Measurements from ENCODE around the gene RBM19.
"Not testable (repeated sequence)": the region's sequence is repeated elsewhere in the genome, so short reads cannot be mapped to it uniquely, and the experiment has no call there.

Gene RBM19

GRCh38 chr12:113930249-113930648, 35.9 kb downstream of the RBM19 start:
- DNase-seq, result no peak

- no peak for DNase-seq
Measured at GRCh38 chr12:113929312-113929989, 36.7 kb downstream of the RBM19 start.

- DNase-seq, result no peak
Measured at GRCh38 chr12:113926788-113927187, 39.3 kb downstream of the RBM19 start.

DNA sequence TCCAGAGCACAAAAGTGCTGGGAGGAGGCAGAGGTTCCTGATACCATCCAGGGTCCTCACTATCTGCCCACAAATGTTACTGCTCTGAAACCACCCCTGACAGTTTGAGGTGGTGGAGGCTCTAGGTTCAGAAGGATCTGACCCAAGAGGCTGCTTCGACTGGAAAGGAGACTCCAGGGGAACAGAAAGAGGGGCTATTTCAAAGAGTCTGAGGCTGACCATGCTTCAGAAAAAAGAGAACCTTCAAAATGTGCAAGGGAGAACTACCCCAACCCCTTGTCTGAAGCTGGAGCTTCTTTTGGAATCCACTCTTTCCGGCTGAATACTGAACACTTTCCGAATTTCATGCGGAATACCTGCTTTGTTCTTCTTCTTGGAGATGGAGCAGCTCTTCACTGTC, 41.8 kb downstream of the RBM19 start:
- DNase-seq, result no peak

- no peak for DNase-seq
Measured at GRCh38 chr12:113923251-113923650, 42.9 kb downstream of the RBM19 start.

DNA sequence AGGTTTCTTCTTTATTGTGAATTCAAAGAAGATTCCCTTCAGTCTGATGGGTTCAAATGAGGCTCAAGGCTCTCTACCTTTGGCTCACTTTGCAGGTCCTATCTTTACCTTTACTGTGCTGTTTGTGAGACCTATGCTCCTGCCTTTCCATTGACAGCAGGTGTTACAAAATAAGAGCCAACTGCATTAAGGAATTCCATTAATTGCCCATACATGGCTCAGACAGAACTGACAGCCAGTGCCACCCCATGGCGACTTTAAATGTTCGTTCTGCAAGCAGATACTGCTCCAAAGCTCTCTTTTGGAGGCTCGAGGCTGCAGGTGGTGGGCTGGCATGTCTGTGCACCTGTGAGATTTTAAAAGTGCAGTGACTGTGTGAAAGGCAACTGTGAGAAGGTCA, 44.7 kb downstream of the RBM19 start:
- DNase-seq, result no peak

DNA sequence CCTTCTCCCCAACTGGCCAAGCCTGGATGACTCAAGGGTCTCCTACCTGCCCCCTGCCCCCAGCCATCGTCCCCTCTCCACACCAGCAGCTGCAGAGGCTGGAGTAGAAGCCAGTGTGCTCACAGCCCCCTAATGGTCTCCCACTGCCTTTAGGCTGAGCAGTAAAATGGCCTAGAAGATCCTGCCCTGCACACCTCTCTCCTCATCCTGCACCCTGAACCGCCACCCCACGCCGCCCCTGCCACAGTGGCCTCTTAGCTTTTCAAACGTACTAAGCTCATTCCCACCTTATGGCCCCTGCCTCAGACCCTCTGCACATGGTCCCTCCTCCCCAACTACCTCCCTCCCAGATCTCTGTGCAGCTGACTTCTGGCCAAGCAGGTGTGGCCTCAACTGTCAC, 46.3 kb downstream of the RBM19 start:
- DNase-seq, result no peak

DNA sequence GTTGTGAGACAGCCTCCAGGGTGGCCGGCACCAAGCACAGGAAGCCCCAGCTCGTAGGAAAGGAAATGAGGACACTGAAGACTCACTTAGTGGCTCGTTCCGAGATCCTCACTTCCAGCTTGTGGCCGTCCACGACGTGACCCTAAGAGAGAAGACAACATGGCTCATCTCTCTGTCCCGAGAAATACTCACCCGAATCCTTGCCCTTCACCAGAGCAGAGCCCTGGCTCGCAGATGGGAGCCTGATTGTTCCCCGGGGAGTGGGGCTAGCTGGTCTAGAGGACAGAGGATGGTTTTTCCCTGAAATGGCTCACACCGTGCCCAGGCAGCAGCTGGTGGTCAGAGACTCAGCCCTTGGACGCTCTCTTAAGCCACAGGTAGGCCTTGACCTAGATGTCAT, 47.8 kb downstream of the RBM19 start:
- DNase-seq, result no peak

DNA sequence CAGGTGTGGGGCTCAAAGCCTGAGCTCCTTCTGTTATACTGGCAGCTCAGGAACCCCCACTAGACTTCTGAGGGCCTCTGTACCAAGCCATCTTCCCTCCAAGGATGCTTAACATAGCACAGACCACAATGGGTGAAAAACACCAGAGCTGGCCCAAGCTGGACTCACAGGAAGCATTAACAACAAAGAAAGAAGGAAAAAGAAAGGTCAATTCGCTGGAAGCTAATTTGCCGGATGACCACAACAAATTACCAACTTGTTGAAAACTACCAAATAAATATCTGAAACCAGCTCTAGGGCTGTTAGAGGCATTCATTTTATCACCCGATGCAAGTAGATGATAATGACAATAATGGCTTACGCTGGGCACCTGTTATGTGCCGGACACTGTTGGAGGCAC, 48.7 kb downstream of the RBM19 start:
- no peak for DNase-seq

DNA sequence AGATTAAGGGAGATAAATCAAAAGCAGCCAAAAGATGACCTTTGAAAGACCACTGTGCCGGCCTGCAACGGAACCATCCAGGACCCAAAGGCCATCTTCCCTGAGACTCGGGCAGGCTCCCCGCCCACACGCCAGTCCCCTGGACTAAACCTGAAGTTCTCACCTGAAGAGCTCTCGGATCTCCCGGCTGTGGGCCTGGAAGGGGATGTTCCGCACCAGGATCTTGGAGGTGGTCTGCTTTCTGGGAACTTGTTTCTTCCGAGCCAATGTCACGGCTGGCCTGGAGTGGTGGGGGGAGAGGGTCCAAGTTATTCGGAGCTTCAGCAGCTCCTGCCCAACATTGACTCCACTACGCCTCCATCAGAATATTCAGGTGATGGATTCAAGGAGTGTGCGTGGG, 51.3 kb downstream of the RBM19 start:
- no peak for DNase-seq

- no peak for DNase-seq
Measured at GRCh38 chr12:113914176-113914575, 51.9 kb downstream of the RBM19 start.

DNA sequence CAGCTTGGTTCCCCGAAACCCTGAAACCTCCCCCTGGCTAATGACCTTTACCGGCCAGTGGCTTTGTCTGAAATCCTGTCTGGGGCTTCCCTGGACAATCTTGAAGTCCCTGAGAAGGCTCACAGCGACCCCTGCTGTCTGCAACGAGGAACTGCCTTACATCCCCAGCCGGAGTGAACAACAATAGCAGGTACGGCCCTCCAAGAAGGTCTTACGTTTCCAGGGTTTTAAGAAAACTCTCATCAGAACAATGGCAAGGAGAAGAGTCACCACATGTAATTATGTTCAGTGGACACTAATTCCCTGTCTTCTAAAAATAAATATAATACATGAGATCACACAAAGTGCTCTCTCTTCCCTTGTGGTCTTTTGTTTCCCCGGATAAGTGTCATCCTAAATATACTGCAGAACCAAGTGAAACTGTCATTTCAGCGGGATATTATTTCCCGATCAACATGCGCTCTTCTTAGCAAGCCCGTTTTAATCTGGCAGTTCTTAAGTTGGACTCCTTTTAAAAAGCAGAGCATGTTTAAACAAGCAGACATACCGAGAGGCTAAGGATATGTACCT, 53.3 kb downstream of the RBM19 start:
- DNase-seq, result peak; percentile 61 to 65

- DNase-seq, result no peak
Measured at GRCh38 chr12:113911971-113912759, 54.0 kb downstream of the RBM19 start.

- DNase-seq, result no peak
Measured at GRCh38 chr12:113910751-113911272, 55.3 kb downstream of the RBM19 start.

DNA sequence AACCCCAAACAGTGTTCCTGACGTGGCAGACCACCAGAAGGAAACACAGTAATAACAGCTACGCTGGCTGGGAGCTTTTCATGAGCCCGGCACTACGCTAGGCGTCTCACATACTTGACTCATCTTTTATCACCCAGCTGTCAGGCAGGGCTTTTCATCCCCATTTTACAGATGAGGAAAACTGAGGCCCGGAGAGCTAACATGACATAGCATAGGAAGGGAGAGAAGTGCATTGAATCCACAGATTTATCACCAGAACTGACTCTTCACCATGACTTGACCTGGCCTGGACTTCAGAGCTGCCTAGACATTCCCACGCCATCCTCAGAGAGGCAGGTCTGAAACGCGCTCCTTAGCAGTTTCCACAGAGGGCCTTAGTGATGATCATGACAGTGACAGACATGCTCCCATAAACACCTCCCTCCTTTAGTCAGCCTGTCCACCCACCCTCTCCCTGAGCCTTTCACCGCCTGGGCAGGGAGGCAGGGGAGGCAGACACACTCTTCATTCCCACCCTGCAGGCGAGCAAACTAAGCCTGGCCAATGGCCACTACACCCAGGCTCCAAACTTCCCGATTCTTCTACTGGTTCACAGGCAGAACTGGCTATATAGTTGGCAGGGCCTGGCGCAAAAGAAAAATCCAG, 56.2 kb downstream of the RBM19 start:
- no peak for DNase-seq

DNA sequence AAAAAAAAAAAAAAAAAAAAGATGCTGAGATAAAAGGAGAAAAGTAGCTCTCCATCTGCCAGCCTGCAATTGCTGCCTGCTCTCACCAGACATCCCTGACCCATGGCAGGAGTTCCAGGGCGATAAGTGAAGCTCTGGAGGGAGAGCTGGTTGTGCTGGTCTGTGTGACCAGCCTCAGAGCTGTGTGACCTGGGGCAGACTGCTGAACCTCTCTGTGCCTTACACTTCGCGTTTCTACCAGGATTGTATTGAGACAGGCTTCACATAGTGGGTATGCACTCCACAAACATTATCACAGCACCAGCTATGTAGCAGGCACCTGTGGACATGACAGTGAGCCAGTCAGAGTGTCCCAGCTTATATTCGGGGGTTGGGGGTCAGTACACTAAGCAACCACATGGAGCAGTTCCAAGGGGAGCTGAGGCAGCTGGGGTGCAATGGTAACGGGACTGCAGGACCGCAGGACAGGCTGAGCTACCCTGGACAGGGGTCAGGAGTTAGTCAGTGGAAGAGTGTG, 57.5 kb downstream of the RBM19 start:
- no peak for DNase-seq

GRCh38 chr12:113907446-113908180, 58.5 kb downstream of the RBM19 start:
- no peak for DNase-seq

DNA sequence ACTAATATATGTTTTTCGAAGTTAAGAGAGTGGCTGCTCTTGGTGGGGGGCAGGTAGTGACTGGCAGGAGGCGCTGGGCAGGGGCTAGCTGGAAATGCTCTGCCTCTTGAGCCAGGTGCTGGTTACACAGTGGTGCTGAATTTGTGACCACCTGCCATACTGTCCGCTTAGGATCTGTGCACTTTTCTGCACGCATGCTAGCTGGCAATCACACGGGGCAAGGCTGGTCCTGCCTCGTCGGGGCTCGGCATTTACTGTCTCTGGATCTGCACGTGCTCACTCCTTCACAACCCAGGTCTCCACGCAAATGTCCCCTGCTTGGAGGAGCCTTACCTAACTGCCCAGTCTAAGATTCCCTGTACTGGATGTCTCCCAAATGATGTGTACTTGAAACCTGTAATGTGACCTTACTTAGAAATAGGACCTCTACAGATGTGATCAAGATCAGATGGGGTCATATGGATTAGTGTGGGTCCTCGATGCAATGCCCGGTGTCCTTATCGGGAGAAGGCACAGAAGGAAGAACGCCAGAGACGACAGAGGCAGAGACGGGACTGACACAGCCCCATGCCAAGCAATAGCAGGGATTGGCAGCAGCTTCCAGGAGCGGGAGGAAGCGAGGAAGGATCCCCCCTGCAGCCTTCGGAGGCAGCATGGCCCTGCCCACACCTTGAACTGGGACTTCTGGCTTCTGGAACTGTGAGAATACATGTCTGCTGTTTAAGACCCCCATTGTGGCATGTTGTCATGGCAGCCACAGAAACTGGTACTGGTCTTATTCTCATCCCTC, 59.5 kb downstream of the RBM19 start:
- no peak for DNase-seq

GRCh38 chr12:113905829-113906228, 60.3 kb downstream of the RBM19 start:
- DNase-seq, result no peak

- DNase-seq, result no peak
Measured at GRCh38 chr12:113903381-113903863, 62.7 kb downstream of the RBM19 start.

DNA sequence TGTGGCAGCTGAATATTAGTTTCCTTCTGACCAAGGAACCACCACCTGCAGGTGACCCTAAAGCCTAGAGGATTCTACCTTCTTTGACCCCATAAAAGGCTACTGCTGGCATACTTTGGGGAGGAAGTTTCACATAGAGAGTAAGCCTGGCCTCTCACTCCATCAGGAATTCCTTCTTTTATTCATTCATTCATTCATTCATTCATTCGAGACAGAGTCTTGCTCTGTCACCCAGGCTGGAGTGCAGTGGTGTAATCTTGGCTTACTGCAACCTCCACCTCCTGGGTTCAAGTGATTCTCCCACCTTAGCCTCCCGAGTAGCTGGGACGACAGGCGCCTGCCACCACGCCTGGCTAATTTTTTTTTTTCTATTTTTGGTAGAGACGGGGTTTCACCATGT, 64.8 kb downstream of the RBM19 start:
- not testable (repeated sequence) for DNase-seq

Measured in stimulated activated CD4-positive, alpha-beta T cell treated with anti-CD3 and anti-CD28 coated beads, Interleukin-2, amount 100 ng/mL, for 24 hours (primary cell).